ENCODE measurements around the gene ATAD1.

DNA sequence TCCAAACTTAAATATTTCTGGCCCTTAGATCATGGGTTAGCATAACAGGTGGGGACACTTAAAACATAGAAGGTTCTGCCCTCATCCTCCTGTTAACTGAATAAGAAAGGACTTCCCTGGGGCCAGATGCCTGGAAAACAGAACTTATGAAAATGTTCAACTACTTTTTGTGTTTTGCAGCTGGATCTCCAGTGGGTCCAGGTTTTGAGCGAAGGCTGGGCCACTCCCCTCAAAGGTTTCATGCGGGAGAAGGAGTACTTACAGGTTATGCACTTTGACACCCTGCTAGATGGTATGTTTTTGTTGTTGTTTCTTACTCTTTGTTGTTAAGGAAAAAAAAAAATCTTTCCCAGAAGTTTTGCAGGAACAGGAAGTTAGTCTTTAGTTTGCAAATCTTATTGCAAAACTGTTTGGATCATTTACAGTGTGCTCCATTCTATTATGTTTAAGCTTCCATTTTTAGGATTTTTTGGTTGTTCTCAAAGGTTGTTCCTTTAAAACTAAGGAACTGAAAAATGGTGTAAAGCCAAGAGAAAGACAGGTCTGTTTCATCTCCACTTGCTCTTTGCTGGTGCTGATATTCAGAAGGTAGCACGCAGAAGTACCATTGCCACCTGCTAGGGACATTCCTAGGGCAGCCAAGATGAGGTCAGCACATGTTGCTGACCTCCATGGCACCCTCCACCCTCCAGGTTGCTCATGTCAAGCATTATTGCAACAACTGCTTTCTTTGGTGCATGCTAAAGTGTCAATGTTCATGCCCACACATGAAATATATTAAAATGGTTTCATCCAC is 102.3 kb downstream of the ATAD1 start:
- TF ChIP-seq CTCF (IDR thresholded peaks at IDR 0.05) (no peak), POLR2A (IDR thresholded peaks at IDR 0.05) (no peak)
